HL-60 (cell line): ENCODE measurements around the gene GMPPA.

Experiments used
- CTCF ChIP-seq: IDR thresholded peaks from one replicate; pipeline ENCODE4 v1.5.1; 2011; ENCODE audit warnings: low read length, control low read depth, inconsistent platforms; ENCODE audit not compliant: insufficient read depth
- GABPA ChIP-seq: IDR thresholded peaks from 2 replicates; pipeline ENCODE4 v1.6.1; 2012; ENCODE audit warnings: low read depth
- POLR2AphosphoS5 ChIP-seq: IDR thresholded peaks from 2 replicates; pipeline ENCODE4 v1.6.1; 2012; ENCODE audit warnings: low read depth
- REST ChIP-seq: IDR thresholded peaks from 2 replicates; pipeline ENCODE4 v1.6.1; 2012; ENCODE audit warnings: low read depth; ENCODE audit not compliant: insufficient replicate concordance

- TF ChIP-seq CTCF (no peak), REST (no peak), POLR2AphosphoS5 (no peak), GABPA (no peak)
Measured at GRCh38 chr2:219527076-219527394, 28.3 kb downstream of the GMPPA start.
